Measurements from ENCODE around the gene HRH3.

GRCh38 chr20:62183426-62184142 lies 36.5 kb downstream of the HRH3 start:
- TF ChIP-seq, protein P1, sequence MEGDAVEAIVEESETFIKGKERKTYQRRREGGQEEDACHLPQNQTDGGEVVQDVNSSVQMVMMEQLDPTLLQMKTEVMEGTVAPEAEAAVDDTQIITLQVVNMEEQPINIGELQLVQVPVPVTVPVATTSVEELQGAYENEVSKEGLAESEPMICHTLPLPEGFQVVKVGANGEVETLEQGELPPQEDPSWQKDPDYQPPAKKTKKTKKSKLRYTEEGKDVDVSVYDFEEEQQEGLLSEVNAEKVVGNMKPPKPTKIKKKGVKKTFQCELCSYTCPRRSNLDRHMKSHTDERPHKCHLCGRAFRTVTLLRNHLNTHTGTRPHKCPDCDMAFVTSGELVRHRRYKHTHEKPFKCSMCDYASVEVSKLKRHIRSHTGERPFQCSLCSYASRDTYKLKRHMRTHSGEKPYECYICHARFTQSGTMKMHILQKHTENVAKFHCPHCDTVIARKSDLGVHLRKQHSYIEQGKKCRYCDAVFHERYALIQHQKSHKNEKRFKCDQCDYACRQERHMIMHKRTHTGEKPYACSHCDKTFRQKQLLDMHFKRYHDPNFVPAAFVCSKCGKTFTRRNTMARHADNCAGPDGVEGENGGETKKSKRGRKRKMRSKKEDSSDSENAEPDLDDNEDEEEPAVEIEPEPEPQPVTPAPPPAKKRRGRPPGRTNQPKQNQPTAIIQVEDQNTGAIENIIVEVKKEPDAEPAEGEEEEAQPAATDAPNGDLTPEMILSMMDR (IDR thresholded peaks at IDR 0.05): no peak
- no peak for TF ChIP-seq EZH2 (IDR thresholded peaks at IDR 0.05; ENCODE audit: borderline replicate concordance, insufficient read depth, low read depth, low read length, poor library complexity, severe bottlenecking)

All from B cell (primary cell).